HepG2 (cell line): ENCODE results near the gene PTGDS.

Experiments
- CTCF ChIP-seq: sonication (generic); formaldehyde crosslinking; IDR thresholded peaks from 2 replicates; pipeline ENCODE4 v1.5.0; 2020; ENCODE audit warnings: mild to moderate bottlenecking, missing genetic modification reagents, moderate library complexity
- HMG20B ChIP-seq: conservative IDR thresholded peaks from 2 replicates; pipeline ENCODE4 v1.6.1; 2016; ENCODE audit warnings: missing genetic modification reagents, missing compliant biosample characterization
- KLF16 ChIP-seq, 2 experiments: sonication (generic) in 1 of 2; formaldehyde crosslinking in 1 of 2; IDR thresholded peaks; 2 replicates each; pipeline versions ENCODE4 v1.6.1 to v1.8.0; 2016 to 2023; ENCODE audit warnings: missing genetic modification reagents in 2 of 2, missing compliant biosample characterization in 1 of 2
- NCOA2 ChIP-seq: sonication (generic); formaldehyde crosslinking; IDR thresholded peaks from 2 replicates; pipeline ENCODE4 v1.8.0; 2022; ENCODE audit warnings: inconsistent platforms
- ZNF782 ChIP-seq: sonication (generic); formaldehyde crosslinking; IDR thresholded peaks from 2 replicates; pipeline ENCODE4 v1.4.0; 2020; ENCODE audit warnings: missing genetic modification reagents, mild to moderate bottlenecking, borderline replicate concordance
- TF ChIP-seq, protein P1 (sequence below): sonication (generic); formaldehyde crosslinking; IDR thresholded peaks from 2 replicates; pipeline ENCODE4 v1.5.0; 2020; ENCODE audit warnings: missing genetic modification reagents, mild to moderate bottlenecking, borderline replicate concordance

DNA sequence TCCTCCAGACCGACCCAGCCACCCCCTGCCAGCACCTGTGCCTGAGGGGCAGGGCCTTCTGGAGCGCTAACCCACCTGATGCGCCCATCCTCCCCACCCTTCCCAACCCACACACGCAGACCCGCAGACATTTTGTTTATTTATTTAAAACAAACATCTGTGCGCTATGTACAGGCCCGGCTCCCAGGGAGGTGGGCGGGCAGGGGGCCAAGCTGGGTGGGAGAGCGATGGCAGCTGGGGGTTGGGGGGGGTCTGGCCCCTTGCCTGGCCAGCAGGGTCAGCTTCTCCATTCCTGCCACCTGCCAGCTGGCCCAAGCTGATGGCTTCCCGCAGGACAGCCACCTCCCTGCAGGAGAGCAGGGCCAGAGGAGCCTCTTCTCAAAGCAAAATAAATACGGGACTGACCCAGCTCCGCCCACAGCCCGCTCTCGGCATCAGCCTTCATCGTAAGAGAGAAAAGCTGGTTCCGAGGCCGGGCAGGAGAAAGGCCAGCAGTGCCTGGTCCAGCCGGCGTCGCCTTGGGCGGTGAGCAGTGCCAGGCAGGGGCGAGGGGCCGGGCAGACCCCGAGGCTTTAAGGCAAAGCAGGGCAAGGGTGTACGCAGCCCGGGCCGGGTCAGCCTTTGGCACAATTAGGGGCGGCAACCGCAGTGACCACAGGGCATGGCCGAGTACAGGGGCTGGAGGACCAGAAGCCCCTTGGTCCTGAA, 30.0 kb downstream of the PTGDS start:
- no peak for TF ChIP-seq NCOA2 (CRISPR knock-in tag)
- TF ChIP-seq CTCF, result no peak
- no peak for TF ChIP-seq ZNF782 (CRISPR knock-in tag)
- no peak for TF ChIP-seq HMG20B
- TF ChIP-seq, protein P1, sequence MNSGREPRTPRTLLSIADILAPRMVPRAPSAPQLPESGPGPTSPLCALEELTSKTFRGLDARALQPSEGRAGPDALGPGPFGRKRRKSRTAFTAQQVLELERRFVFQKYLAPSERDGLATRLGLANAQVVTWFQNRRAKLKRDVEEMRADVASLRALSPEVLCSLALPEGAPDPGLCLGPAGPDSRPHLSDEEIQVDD (CRISPR knock-in tag), result no peak
- TF ChIP-seq KLF16 (CRISPR knock-in tag; IDR thresholded peaks at IDR 0.05), result no peak
